Liver (tissue), 3 donors: ENCODE measurements around the gene PAGE2B.
"Not testable (repeated sequence)": the region's sequence is repeated elsewhere in the genome, so short reads cannot be mapped to it uniquely, and the experiment has no call there.

Source experiments
- ATF3 ChIP-seq: IDR thresholded peaks from 2 replicates; pipeline ENCODE4 v1.6.1; 2016; ENCODE audit warnings: antibody characterized with exemption
- CTCF ChIP-seq: fragments of 150-350 bp; IDR thresholded peaks from 2 replicates; pipeline ENCODE4 v1.5.1; 2017; ENCODE audit warnings: improper control_type of control experiment, low read depth, low read length; ENCODE audit not compliant: missing input control
- EGR1 ChIP-seq, 2 donors: IDR thresholded peaks; 2 replicates each; pipeline ENCODE4 v1.6.1; 2016 to 2018; ENCODE audit warnings: antibody characterized with exemption in 2 of 2, low read depth in 2 of 2
- MAX ChIP-seq: IDR thresholded peaks from 2 replicates; pipeline ENCODE4 v1.6.1; 2016; ENCODE audit warnings: antibody characterized with exemption
- NR2F2 ChIP-seq: IDR thresholded peaks from 2 replicates; pipeline ENCODE4 v1.6.1; 2016; ENCODE audit warnings: antibody characterized with exemption
- RAD21 ChIP-seq, 2 donors: IDR thresholded peaks; 2 replicates each; pipeline ENCODE4 v1.6.1; 2016; ENCODE audit warnings: antibody characterized with exemption in 2 of 2, mild to moderate bottlenecking in 2 of 2
- REST ChIP-seq: IDR thresholded peaks from 2 replicates; pipeline ENCODE4 v1.6.1; 2016; ENCODE audit warnings: antibody characterized with exemption, mild to moderate bottlenecking
- TAF1 ChIP-seq: conservative IDR thresholded peaks from 2 replicates; pipeline ENCODE4 v1.6.1; 2016; ENCODE audit warnings: antibody characterized with exemption, mild to moderate bottlenecking
- YY1 ChIP-seq: IDR thresholded peaks from 2 replicates; pipeline ENCODE4 v1.6.1; 2016; ENCODE audit warnings: antibody characterized with exemption, mild to moderate bottlenecking
- ZBTB33 ChIP-seq: IDR thresholded peaks from 2 replicates; pipeline ENCODE4 v1.6.1; 2016; ENCODE audit warnings: antibody characterized with exemption
- donor health status: healthy.
- donor health status: healthy.

GRCh38 chrX:55067180-55067579, 7.7 kb upstream of the PAGE2B start:
- not testable (repeated sequence) for TF ChIP-seq YY1; CTCF; NR2F2; REST; MAX; ATF3; EGR1 (IDR thresholded peaks at IDR 0.05; ENCODE audit: low read depth in 2 of 2); RAD21 (IDR thresholded peaks at IDR 0.05); TAF1; ZBTB33
